Ecto neural progenitor cell (in vitro differentiated cells): ENCODE measurements around the gene CALCR.
A peak's percentile ranks its signal among the peaks of the same experiment; 100 is the strongest.

ENCODE experiments used
- DNase-seq: peaks from one replicate; pipeline ENCODE4 v3.0.0-alpha.2; 2018; ENCODE audit warnings: low spot score

CALCR gene

DNA sequence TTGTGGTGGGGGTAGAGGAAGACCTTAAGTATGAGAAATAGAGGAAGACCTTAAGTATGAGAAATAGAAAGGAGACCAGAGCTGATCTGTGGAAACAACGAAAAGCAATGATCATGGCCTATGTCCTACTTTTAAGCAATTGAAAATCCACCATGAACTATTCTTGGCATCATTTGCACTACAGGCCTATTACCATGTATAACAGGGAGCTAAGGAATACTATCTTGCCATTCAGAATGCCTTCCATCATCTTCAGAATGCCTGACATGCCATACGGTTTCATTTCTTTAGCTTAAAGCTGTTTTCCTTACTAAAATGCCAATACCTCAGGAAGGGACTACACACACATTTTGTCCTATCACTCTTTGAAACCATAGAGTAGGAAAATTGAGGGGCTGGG lies 127.0 kb downstream of the CALCR start:
- DNase-seq, result no peak

DNA sequence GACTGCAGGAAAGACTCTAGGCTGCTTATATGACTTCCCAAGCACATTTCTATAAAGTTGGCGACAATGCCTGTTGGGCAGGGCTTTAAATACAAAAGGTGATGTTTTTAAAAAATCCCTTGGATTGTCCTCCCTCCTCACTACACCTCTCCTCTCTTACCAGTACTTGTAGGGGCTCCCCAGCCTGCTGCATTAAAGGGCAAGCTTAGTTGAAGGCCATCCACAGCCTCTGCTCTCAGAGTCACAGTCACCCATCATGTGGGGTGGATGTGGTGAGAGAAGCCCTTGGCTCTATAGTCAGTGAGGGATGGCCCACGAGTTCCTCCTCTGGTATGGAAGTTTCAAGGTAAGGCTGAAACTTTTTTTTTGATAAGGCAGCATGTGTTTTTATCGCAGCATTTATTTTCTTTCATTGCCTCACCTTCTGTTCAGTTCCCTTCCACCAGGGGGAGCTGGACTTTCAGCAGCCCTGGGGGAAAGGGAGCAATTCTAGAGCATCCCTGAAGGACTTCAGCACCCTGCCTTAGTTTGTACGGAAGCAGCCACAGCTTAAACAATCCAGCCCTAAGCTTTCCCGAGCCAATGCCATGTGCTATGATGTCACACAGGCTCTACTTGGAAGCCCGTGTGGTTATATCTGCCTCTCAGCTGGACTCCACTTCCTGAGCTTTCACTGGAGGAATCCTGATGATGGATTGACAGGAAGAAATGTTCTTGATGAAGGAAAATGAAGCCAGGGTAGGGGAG lies 131.9 kb downstream of the CALCR start:
- peak; percentile 53 for DNase-seq

DNA sequence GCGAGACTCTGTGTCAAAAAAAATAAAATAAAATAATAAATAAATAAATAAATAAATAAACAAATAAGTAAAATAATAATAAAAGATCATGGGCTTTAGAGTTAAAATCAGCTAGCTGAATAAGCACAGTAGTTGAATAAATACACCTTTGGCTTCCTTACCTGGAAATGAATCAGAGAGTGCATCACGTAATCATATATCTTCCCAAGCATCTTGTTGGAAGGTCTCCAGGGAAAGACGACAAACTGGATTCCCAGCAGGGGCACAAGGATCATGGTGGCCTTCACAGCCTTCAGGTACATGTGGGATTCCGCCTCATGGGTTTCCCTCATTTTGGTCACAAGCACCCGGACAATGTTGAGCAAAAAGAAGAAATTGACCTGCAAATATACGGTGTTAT lies 138.7 kb downstream of the CALCR start:
- no peak for DNase-seq

DNA sequence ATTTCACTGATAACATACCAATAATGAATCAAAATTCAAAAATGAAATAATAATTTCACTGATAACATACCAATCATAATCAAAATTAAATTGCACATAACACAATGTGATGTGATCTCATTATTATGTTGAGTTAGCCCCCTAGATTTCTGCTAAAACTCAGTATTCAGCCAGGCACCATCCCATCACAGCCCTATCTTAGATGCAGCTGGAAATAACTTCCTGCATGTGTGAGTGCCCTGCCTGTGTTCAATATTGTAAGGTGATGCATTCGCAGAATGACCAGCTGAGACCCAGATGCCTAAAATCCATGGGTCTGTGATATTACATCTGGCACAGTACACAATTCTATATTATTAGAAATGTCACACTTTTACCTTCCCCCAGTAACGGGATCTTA lies 142.4 kb downstream of the CALCR start:
- DNase-seq, result no peak

DNA sequence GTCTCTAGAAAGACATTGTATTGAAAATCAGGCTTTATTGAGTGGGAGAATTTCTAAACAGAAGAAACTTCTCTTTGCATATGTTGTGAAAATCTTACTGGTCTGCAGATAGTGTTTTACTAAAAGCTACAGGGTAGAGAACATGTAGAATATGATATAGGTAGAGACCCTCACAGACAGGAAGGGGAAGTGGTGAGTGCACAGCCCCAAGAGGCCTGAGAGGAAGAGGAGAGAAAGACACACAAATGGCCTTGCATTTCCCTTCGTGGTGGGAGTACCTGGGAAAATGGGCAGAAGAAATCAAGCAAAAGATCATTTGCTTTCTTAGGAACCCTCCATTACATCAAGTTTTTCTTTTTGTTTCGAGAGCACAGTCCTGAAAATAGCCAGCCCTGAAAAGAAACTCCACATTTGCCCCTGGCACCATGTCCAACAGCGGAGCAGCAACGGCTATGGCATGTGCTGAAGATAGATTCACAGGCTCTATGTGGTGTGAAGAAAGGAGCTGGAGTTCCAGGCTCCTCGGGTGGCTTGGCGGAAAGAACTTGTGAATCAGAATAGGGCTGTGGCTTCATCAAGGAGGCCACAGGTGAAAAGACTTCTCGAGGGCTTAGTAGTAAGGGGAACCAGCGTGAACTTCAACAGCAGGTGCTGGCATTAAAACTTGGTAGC lies 143.5 kb downstream of the CALCR start:
- no peak for DNase-seq

DNA sequence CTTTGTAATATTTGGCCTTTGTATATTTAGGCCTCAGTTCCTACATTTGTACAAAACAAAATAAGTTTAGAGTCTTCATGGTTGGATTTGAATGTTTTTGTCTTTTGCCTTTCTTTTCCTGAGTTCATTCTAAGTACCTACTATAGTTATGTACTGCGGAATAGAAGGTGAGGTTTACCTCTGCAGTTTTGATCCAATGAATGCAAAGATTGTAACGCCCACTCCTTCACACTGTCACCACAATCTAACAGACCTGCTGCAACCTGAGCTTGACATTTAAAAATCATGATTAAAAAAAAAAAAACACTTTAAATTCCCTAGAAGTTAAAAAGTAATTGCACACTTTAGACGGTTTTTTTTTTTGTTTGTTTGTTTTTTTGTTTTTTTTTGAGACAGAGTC lies 145.0 kb downstream of the CALCR start:
- no peak for DNase-seq

DNA sequence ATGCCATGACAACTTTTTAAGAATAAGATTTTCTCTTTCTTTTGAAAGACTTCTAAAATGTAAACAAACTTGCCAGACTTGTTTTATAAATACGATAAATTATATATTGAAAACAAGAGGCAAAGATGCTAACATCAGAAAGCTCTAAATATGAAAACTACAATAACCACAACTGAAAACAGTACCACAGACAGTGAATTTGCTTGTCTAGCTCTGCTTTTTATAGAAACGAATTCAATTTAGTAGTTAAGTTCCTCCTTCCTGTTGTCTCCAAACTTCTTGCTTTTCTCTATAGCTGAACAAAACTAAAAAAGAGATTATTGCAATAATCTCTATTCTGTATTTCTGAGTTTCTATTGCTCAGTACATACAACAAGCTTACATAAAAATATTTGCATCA lies 147.4 kb downstream of the CALCR start:
- DNase-seq, result no peak

DNA sequence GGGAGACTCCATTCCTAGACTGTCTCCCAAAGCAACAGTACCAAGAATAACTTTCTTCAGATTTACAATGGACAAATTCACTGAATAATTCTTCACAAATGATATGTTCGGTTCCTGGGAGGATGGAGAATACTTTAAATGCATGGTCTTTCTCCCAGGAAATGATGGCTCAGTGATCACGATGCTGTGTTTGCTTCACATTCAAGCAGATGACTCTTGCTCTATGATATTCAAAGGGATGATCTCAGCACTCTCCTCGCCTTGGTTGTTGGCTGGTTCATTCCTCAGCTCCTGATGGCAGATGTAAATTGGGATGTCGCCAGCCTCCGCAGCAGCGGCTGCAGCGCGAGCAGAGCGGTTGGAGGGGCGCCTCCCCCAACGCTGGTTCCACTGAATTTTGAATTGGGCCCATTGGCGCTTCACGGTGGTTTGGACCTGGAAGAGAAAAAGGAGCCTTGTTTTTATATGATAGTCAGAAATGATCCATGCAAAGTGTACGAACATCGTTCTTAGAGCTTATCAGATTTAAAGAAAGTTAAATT lies 148.3 kb downstream of the CALCR start:
- no peak for DNase-seq

DNA sequence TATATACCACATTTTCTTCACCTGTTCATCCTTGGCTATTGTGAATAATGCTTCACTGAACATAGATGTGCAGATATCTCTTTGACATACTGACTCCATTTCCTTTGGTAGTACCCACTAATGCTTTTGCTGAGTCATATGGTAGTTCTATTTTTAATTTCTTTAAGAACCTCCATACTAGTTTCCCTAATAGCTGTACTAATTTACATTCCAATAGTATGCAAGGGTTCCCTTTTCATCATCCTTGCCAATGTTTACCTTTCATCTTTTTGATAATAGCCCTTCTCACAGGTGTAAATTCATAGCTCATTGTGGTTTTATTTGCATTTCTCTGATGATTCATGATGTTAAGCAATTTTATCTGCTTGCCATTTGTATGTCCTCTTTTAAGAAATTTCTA lies 159.9 kb downstream of the CALCR start:
- DNase-seq, result no peak

DNA sequence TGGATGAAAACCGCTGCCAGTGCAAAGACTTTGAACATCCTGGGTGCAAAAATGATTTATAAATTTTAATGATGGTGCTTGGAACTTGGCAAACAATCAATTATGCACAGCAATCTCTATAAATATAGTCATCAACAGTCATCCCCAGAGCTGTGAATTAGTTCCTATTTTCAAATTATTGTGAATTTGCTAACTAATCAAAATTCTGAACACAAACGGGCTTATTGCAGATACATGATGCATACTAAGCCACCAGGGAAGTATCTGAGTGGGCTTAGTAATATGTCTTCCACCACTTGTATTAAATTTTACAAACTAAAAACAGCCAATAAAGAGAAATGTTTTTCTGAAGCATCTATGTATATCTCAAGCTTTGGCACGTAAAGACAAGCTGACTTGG lies 165.2 kb downstream of the CALCR start:
- no peak for DNase-seq

DNA sequence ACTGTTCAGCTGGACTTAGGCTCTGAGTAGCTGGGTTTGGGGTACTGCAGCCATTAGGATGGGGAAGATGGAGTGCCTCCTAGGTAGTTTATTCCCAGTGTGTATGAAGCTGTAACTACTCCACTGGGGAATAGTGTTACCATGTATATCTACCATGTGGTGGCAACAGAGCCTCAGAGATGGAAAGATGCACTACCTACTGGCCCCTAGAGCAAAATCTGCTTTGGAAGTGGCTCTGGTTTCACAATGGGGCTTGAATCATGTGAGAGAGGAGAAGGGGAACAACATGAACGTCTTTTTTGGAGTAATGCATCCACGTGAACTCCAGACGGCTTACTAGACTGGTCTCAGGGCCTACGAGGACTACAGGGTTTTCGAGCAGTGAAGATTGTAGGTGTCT lies 167.3 kb downstream of the CALCR start:
- DNase-seq, result no peak

DNA sequence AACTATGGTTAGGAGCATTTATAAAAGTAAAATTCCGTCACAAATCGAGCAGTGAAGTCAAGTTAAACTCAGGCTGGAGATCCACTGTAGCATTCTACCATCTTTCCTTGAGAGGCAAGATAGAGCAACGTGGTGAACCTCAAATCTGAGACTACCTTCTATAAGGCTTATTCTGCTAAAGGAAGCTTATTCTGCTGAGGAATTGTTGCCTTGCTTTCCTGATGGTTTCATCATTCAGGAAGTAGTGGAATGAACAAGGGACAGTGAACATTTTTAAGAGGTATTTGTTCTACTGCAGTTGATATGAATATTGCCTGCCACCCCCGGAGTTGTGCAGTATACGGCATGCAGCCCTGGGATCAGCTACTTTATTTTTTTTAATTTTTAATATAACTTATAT lies 171.6 kb downstream of the CALCR start:
- no peak for DNase-seq

DNA sequence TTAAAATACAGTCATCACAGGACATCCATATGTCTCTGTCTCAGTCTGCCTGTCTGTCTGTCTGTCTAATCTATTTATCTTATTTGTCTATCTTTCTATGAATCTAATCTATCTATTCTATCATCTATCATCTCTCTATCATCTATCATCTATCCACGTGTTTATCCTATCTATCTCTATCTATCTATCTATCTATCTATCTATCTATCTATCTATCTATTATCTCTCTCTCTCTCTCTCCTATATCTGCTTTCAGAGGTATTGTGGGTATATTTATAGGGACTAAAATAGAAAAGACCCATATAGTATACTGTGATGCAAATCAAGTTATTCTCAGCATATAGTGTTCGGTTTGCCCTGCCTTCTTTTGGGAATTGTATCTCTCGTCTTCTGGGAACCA lies 174.9 kb downstream of the CALCR start:
- DNase-seq, result no peak

DNA sequence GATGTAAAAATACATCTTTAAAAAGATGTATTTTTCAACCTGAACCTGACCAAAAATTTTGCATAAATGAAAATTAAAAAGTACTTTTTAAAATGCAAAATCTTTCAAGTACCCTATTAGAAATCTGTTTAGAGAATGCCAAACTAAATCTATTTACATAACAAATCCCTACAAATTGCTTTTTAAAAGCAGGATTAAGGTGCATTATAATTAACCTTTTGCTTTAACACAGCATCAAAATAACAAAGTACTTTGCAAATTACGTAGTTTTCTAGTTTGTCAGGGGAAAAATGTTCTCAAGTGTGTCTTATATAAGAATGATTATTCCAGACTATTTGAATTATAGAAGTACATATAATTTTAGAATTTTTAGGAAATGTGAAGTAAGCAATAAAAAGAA lies 181.5 kb downstream of the CALCR start:
- DNase-seq, result no peak

DNA sequence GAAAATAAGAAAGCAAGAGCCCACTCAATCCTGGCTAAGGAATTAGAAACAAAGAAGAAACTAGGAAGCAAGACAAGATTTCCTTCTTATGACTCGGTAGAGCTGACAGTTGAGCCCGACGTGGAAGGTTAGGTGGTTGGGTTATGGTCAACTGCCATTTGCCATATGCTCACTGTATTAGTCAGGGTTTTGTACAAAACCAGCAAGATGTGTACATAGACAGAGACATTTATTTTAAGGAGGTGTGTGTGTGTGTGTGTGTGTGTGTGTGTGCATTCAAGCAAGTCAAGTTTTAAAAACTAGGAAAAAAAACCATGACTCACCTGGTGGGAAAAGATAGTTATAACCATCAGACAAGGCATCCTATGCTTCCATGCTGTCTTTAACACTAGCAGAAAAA lies 183.9 kb downstream of the CALCR start:
- DNase-seq, result no peak

DNA sequence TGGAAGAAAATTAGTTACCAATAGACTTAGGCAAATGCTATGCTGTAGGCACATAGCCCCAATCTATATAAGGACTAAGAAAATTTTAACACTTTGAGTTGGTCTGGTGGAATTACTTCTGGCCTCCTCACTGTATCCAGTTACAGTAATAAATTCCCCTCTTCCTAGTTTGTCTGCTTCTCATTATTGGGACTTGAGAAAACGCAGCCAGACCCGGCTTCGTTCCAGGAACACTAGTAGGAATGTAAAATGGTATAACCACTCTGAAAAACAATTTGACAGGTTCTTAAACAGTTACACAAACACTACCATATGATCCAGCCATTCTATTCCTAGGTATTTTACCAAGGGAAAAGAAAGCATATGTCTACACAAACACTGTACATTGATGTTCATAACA lies 192.2 kb downstream of the CALCR start:
- no peak for DNase-seq

DNA sequence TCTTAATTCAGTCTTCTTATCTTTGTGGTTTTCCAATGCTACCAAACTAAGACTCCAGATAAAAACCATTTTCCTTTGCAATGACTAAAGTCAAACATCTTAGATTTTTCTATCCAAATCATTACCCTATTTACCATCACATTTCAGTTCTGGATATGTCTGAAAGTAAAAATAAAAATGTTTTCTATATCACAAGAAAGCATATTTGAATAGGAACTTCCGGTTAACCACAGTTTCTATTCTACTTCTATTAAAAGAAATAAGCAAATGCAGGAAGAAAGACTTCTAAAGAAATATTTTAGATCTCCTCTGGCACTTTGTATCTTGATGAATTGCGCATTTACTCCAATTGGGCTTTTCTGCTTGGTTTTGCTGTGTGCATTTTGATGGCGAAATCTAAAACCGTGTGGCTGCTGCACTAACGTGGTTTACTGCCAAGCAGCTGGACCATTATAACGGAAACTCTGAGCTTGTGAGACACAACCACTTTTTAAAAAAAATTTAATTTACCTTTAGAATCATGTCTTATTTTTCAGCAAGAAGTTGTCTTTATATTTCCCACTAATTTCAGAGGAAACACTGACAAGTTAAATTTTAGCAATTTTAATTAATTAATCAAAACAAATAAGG lies 196.3 kb downstream of the CALCR start:
- DNase-seq, result no peak

DNA sequence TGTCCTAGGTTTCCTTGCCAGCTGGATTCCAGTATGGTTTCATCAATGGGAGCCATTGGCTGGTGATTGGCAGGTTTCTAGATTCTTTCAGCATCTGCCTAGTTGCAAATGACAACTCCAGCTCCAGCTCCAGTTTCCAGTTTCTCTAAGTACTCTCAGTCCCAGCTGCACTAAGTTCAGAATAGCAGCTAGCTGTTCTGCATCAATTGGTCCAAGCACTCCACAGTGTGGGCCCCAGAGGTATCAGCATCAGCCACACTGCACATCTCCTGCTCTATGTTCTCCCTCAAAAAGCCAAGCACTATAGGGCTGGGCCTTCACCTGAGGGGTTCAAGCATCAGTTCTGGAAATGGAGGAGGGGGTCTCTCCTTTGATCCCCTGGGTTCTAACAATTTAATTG lies 198.9 kb downstream of the CALCR start:
- DNase-seq, result no peak
